Body of pancreas (tissue), 4 donors: ENCODE measurements around the gene C1orf87. TPM values are rescaled to one million over a fixed set of nuclear protein-coding genes. Genes with fewer than 3 reads are reported as not detected.

Experiments used
- ATAC-seq: fragments of 150-250 bp; one replicate; pipeline ENCODE4 v1.9.1; 2016
- DNase-seq, 4 donors: peaks; one replicate each; pipeline ENCODE4 v3.0.0-alpha.2; 2019
- H3K27ac ChIP-seq, 4 donors: fragments of 200-600 bp; sonication (generic); 1 replicate in 3 of 4; 2 replicates in 1 of 4; pipeline versions ENCODE4 v1.5.1 to v1.6.1; 2016 to 2019; ENCODE audit warnings: mild to moderate bottlenecking in 1 of 4, mixed read lengths in 1 of 4, moderate library complexity in 1 of 4
- H3K27me3 ChIP-seq, 2 donors: fragments of 200-600 bp; sonication (generic); one replicate each; pipeline ENCODE4 v1.6.0; 2016; ENCODE audit warnings: mild to moderate bottlenecking in 1 of 2
- H3K36me3 ChIP-seq, 2 donors: fragments of 200-600 bp; sonication (generic); replicated peaks in 1 of 2; 2 replicates each; pipeline ENCODE4 v1.5.1; 2016; ENCODE audit warnings: low read depth in 2 of 2; ENCODE audit not compliant: insufficient read depth in 1 of 2
- H3K4me1 ChIP-seq: fragments of 200-600 bp; sonication (generic); one replicate; pipeline ENCODE4 v1.6.0; 2016
- H3K4me3 ChIP-seq, 2 donors: fragments of 200-600 bp; sonication (generic); 1 replicate in 1 of 2; 2 replicates in 1 of 2; pipeline ENCODE4 v1.5.1; 2016 to 2019
- H3K9me3 ChIP-seq, 3 donors: fragments of 200-600 bp; sonication (generic); 1 replicate in 2 of 3; 2 replicates in 1 of 3; pipeline ENCODE4 v1.5.1; 2016
- CTCF ChIP-seq, 7 experiments: fragments of 450-650 bp in 4 of 7; fragments of 200-600 bp in 3 of 7; sonication (generic) in 3 of 7; IDR thresholded peaks; one replicate each; pipeline ENCODE4 v1.5.1; 2016 to 2019; ENCODE audit warnings: antibody characterized with exemption in 7 of 7
- POLR2A ChIP-seq, 3 donors: fragments of 450-650 bp; IDR thresholded peaks; one replicate each; pipeline ENCODE4 v1.6.1; 2016; ENCODE audit warnings: antibody characterized with exemption in 3 of 3, mild to moderate bottlenecking in 2 of 3
- WGBS, 2 donors: methylation state at CpG; one replicate each; pipeline ENCODE4 v1.1.5; 2017; 5-methylcytosine and 5-hydroxymethylcytosine counted together
- intact Hi-C: fragments of 100-400 bp; cut with DNase I; formaldehyde crosslinking; loops from one replicate; pipeline ENCODE4 v1.15.1; 2023
- total RNA-seq, 2 donors: library from RNA; depleted of rRNA; stranded (reverse); fragments of >200 nt; gene quantifications; one replicate each; pipeline ENCODE4 v1.1.0, GENCODE V29; 2016

C1orf87 gene
- total RNA-seq, 2 donors from 2014 or later: not detected

GRCh38 chr1:60055336-60055735 lies 18.2 kb downstream of the C1orf87 start:
- Histone ChIP-seq H3K4me1 (no peaks in the 10 kb centered on the region), H3K4me3 (no peak overlapping the region), H3K36me3 (no peaks in the 10 kb centered on the region), H3K9me3 (no peaks in the 10 kb centered on the region), H3K27ac (no peak overlapping the region), H3K27me3 (no peaks in the 10 kb centered on the region)
- intact Hi-C loops: no loop called here
- ATAC-seq: no peak
- no peak for TF ChIP-seq POLR2A (IDR thresholded peaks at IDR 0.05)
- no peak for TF ChIP-seq CTCF (IDR thresholded peaks at IDR 0.05)
- no peak for DNase-seq

GRCh38 chr1:60054374-60054773 lies 19.2 kb downstream of the C1orf87 start:
- Histone ChIP-seq H3K27me3 (no peaks in the 10 kb centered on the region), H3K4me3 (no peak overlapping the region), H3K9me3 (no peaks in the 10 kb centered on the region), H3K36me3 (no peaks in the 10 kb centered on the region), H3K27ac (no peak overlapping the region), H3K4me1 (no peaks in the 10 kb centered on the region)
- TF ChIP-seq CTCF (IDR thresholded peaks at IDR 0.05) (no peak), POLR2A (IDR thresholded peaks at IDR 0.05) (no peak)
- no peak for DNase-seq
- intact Hi-C loops: no loop called here
- no peak for ATAC-seq

- H3K36me3 ChIP-seq: no peaks in the 10 kb centered on the region
- no peaks in the 10 kb centered on the region for H3K27me3 ChIP-seq
- WGBS, 2 donors: 46 to 65% methylated on average over 4 to 9 of the region's 9 CpGs
- H3K4me1 ChIP-seq: no peaks in the 10 kb centered on the region
- TF ChIP-seq CTCF (IDR thresholded peaks at IDR 0.05): no peak
- DNase-seq (no peak), ATAC-seq (no peak)
- no peak overlapping the region for H3K4me3 ChIP-seq
- no peaks in the 10 kb centered on the region for H3K9me3 ChIP-seq
- intact Hi-C loops: no loop called here
- H3K27ac ChIP-seq: no peak overlapping the region
These were observed 21.0 kb downstream of the C1orf87 start for GRCh38 chr1:60052601-60053000.

GRCh38 chr1:60051191-60051590 lies 22.4 kb downstream of the C1orf87 start:
- no peak for ATAC-seq
- no peaks in the 10 kb centered on the region for H3K9me3 ChIP-seq
- no peaks in the 10 kb centered on the region for H3K27me3 ChIP-seq
- H3K4me3 ChIP-seq: no peak overlapping the region
- no peak overlapping the region for H3K27ac ChIP-seq
- no peaks in the 10 kb centered on the region for H3K36me3 ChIP-seq
- H3K4me1 ChIP-seq: no peaks in the 10 kb centered on the region
- no peak for DNase-seq
- WGBS, 2 donors: 77 to 83% methylated on average over 1 of the region's 1 CpG
- intact Hi-C loops: no loop called here
- TF ChIP-seq POLR2A (IDR thresholded peaks at IDR 0.05): no peak
- no peak for TF ChIP-seq CTCF (IDR thresholded peaks at IDR 0.05)

GRCh38 chr1:60049188-60049587 lies 24.4 kb downstream of the C1orf87 start:
- intact Hi-C loops: no loop called here
- TF ChIP-seq POLR2A (IDR thresholded peaks at IDR 0.05): no peak
- no peaks in the 10 kb centered on the region for H3K27me3 ChIP-seq

More at GRCh38 chr1:60049188-60049587, 24.4 kb downstream of the C1orf87 start:
- Histone ChIP-seq H3K4me3 (no peak overlapping the region), H3K4me1 (no peaks in the 10 kb centered on the region), H3K36me3 (no peaks in the 10 kb centered on the region), H3K27ac (no peak overlapping the region), H3K9me3 (no peaks in the 10 kb centered on the region)
- DNase-seq (no peak), ATAC-seq (no peak)
